Hepatocyte (in vitro differentiated cells): Measurements from ENCODE around the gene CDK6. TPM values are rescaled to one million over a fixed set of nuclear protein-coding genes. Genes with fewer than 3 reads are reported as not detected.

Experiments
- DNase-seq: peaks from one replicate; pipeline ENCODE4 v3.0.0-alpha.2; 2016; ENCODE audit warnings: low spot score
- H2AFZ ChIP-seq: fragments of 200-600 bp; sonication (generic); 2 replicates; pipeline ENCODE4 v1.6.0; 2016; ENCODE audit warnings: antibody characterized with exemption, mild to moderate bottlenecking
- H3K27ac ChIP-seq: fragments of 200-600 bp; sonication (generic); 2 replicates; pipeline ENCODE4 v1.5.1; 2016; ENCODE audit warnings: mild to moderate bottlenecking
- H3K27me3 ChIP-seq: fragments of 200-600 bp; sonication (generic); 2 replicates; pipeline ENCODE4 v1.6.1; 2016
- H3K36me3 ChIP-seq: fragments of 200-600 bp; sonication (generic); replicated peaks from 2 replicates; pipeline ENCODE4 v1.5.1; 2016; ENCODE audit warnings: low read depth; ENCODE audit not compliant: insufficient read depth
- H3K4me1 ChIP-seq: fragments of 200-600 bp; sonication (generic); 2 replicates; pipeline ENCODE4 v1.5.1; 2016; ENCODE audit warnings: mild to moderate bottlenecking, moderate library complexity; ENCODE audit not compliant: insufficient read depth
- H3K4me2 ChIP-seq: fragments of 200-600 bp; sonication (generic); 2 replicates; pipeline ENCODE4 v1.6.0; 2016
- H3K4me3 ChIP-seq: fragments of 200-600 bp; sonication (generic); 2 replicates; pipeline ENCODE4 v1.5.1; 2016; ENCODE audit warnings: mild to moderate bottlenecking
- H3K79me2 ChIP-seq: fragments of 200-600 bp; sonication (generic); 2 replicates; pipeline ENCODE4 v1.6.0; 2017; ENCODE audit warnings: mild to moderate bottlenecking
- H3K9me2 ChIP-seq: fragments of 200-600 bp; sonication (generic); replicated peaks from 2 replicates; pipeline ENCODE4 v1.6.0; 2017; ENCODE audit warnings: mild to moderate bottlenecking; ENCODE audit not compliant: insufficient read depth
- H3K9me3 ChIP-seq: fragments of 200-600 bp; sonication (generic); 2 replicates; pipeline ENCODE4 v1.5.1; 2016; ENCODE audit warnings: low read depth, mild to moderate bottlenecking
- H4K20me1 ChIP-seq: fragments of 200-600 bp; sonication (generic); 2 replicates; pipeline ENCODE4 v1.6.0; 2016; ENCODE audit warnings: mild to moderate bottlenecking; ENCODE audit not compliant: insufficient read depth, poor library complexity, severe bottlenecking
- EZH2 ChIP-seq: fragments of 200-600 bp; sonication (generic); IDR thresholded peaks from 2 replicates; pipeline ENCODE4 v1.6.1; 2016; ENCODE audit warnings: antibody characterized with exemption, mild to moderate bottlenecking, borderline replicate concordance
- EZH2phosphoT487 ChIP-seq: fragments of 200-600 bp; sonication (generic); IDR thresholded peaks from one replicate; pipeline ENCODE4 v1.6.1; 2018; ENCODE audit warnings: antibody characterized with exemption, mild to moderate bottlenecking, low read depth, moderate library complexity; ENCODE audit not compliant: unreplicated experiment, severe bottlenecking
- WGBS: methylation state at CpG from one replicate; pipeline ENCODE4 v1.1.6; 2016; ENCODE audit warnings: low lambda C conversion rate; ENCODE audit errors: missing lambda C conversion rate; 5-methylcytosine and 5-hydroxymethylcytosine counted together
- polyA plus RNA-seq: library from polyadenylated mRNA; unstranded; fragments of >200 nt; fragmentation: Nextera tagmentation; extraction: Ambion mirVana; gene quantifications from 2 replicates; pipeline ENCODE4 v1.2.1, GENCODE V29; 2016
- total RNA-seq: library from RNA; depleted of rRNA; stranded (reverse); fragments of >200 nt; gene quantifications from 2 replicates; pipeline ENCODE4 v1.2.3, GENCODE V29; 2014
- TF ChIP-seq, protein P1 (sequence below): fragments of 200-600 bp; sonication (generic); IDR thresholded peaks from 2 replicates; pipeline ENCODE4 v1.5.1; 2016; ENCODE audit warnings: antibody characterized with exemption, mild to moderate bottlenecking; ENCODE audit not compliant: poor library complexity

The CDK6 gene
- total and polyA plus RNA-seq, 2 experiments from 2014 or later = 18.7 to 64.5 TPM

DNA sequence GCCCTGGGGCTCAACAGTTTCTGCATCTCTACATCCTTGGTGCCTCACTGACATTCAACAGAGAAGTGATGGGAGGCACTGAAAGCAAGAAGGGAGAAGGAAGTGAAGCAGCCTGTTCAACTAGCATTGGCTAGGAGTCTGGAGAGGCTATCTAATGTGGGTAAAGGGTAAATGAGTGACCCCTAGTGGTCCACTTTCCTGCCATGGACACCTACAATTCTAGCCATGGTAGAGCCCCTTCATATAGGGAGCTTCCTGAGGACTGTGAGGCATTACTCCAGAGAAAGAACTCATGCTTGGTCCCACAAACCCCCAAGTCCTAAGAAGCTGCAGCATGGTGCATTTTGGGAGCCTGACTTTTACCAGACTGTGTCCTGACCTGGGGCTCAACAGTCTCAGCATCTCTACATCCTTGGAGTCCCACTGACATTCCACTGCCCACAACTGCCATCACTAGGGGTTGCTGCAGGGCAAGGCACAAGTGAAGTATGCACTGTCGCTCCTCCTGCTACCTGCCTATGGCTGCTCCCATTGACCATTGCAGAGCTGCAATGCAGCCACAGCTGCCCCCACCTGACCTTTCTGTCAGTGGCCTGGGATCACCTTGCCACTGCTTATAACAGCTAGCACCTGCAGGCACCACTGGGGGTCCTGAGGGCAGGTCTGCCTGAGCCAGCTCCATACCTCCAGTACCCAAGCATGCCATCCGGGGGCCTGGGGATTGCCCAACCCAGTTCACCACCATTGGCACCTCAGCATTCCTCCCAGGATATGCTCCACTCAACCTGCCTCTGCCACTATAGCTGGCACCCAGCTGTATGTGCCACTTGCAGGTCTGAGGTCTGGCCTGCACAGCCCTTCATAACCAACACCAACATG is 44.1 kb upstream of the CDK6 start:
- Histone ChIP-seq H3K4me3 (no peak overlapping the region), H3K9me3 (no peaks in the 10 kb centered on the region), H3K27me3 (no peaks in the 10 kb centered on the region), H3K36me3 (no peaks in the 10 kb centered on the region), H3K4me2 (no peak overlapping the region), H3K27ac (no peak overlapping the region), H3K4me1 (no peaks in the 10 kb centered on the region), H2AFZ (no peak overlapping the region), H4K20me1 (no peaks in the 10 kb centered on the region), H3K79me2 (no peaks in the 10 kb centered on the region), H3K9me2 (no peaks in the 10 kb centered on the region)
- TF ChIP-seq, protein P1, sequence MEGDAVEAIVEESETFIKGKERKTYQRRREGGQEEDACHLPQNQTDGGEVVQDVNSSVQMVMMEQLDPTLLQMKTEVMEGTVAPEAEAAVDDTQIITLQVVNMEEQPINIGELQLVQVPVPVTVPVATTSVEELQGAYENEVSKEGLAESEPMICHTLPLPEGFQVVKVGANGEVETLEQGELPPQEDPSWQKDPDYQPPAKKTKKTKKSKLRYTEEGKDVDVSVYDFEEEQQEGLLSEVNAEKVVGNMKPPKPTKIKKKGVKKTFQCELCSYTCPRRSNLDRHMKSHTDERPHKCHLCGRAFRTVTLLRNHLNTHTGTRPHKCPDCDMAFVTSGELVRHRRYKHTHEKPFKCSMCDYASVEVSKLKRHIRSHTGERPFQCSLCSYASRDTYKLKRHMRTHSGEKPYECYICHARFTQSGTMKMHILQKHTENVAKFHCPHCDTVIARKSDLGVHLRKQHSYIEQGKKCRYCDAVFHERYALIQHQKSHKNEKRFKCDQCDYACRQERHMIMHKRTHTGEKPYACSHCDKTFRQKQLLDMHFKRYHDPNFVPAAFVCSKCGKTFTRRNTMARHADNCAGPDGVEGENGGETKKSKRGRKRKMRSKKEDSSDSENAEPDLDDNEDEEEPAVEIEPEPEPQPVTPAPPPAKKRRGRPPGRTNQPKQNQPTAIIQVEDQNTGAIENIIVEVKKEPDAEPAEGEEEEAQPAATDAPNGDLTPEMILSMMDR = peak; percentile 22
- TF ChIP-seq EZH2phosphoT487 (no peak), EZH2 (no peak)
- 77% methylated on average over 2 of the region's 2 CpGs for WGBS
- DNase-seq = peak; percentile 19

DNA sequence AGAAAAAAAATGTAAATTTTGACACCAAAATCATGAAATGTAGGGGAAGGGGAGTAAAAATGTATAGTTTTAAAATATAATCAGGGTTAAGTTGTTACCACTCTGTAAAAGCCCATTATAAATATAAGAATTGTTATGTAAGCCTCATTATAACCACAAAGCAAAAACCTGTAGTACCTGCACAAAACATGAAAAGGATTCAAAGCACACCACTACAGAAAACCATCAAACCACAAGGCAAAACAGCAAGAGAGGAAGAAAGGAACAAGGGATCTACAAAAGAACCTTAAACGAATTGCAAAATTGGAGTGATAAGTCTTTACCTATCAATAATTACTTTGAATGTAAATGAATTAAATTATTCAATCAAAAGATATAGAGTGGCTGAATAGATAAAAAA is 41.0 kb upstream of the CDK6 start:
- DNase-seq = no peak
- Histone ChIP-seq H3K4me2 (no peak overlapping the region), H2AFZ (no peak overlapping the region), H3K27ac (no peak overlapping the region), H3K4me3 (no peak overlapping the region), H3K9me2 (no peaks in the 10 kb centered on the region), H3K4me1 (no peaks in the 10 kb centered on the region), H3K79me2 (no peaks in the 10 kb centered on the region), H3K36me3 (no peaks in the 10 kb centered on the region), H3K27me3 (no peaks in the 10 kb centered on the region), H4K20me1 (no peaks in the 10 kb centered on the region), H3K9me3 (no peaks in the 10 kb centered on the region)
- TF ChIP-seq, protein P1 = no peak
- no peak for TF ChIP-seq EZH2phosphoT487
- no peak for TF ChIP-seq EZH2
- 92% methylated on average over 1 of the region's 1 CpG for WGBS

DNA sequence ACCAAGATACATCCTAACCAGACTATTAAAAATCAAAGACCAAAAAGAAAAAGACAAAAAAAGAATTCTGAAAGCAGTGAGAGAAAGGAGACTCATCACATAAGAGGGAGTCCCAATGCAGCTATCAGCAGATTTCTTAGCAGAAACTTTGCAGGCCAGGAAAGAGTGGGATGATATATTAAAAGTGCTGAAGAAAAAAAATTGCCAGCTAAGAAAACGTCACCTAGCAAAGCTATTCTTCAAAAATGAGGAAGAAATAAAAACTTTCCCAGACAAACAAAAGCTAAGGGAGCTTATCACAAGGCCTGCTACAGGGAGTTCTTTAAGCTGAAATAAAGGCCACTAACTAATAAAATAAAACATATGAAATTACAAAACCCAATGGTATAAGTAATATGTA is 40.5 kb upstream of the CDK6 start:
- H2AFZ ChIP-seq = no peak overlapping the region
- DNase-seq = no peak
- no peaks in the 10 kb centered on the region for H3K79me2 ChIP-seq
- WGBS = 88% methylated on average over 1 of the region's 1 CpG
- no peak overlapping the region for H3K4me2 ChIP-seq
- H3K27ac ChIP-seq = no peak overlapping the region
- no peaks in the 10 kb centered on the region for H3K9me2 ChIP-seq
- no peaks in the 10 kb centered on the region for H3K36me3 ChIP-seq
- no peak for TF ChIP-seq EZH2
- no peak for TF ChIP-seq EZH2phosphoT487
- TF ChIP-seq, protein P1 = no peak
- H3K4me3 ChIP-seq = no peak overlapping the region
- no peaks in the 10 kb centered on the region for H3K4me1 ChIP-seq
- H4K20me1 ChIP-seq = no peaks in the 10 kb centered on the region
- no peaks in the 10 kb centered on the region for H3K9me3 ChIP-seq
- no peaks in the 10 kb centered on the region for H3K27me3 ChIP-seq
